ENCODE results near the gene FARS2.

The FARS2 gene

DNA sequence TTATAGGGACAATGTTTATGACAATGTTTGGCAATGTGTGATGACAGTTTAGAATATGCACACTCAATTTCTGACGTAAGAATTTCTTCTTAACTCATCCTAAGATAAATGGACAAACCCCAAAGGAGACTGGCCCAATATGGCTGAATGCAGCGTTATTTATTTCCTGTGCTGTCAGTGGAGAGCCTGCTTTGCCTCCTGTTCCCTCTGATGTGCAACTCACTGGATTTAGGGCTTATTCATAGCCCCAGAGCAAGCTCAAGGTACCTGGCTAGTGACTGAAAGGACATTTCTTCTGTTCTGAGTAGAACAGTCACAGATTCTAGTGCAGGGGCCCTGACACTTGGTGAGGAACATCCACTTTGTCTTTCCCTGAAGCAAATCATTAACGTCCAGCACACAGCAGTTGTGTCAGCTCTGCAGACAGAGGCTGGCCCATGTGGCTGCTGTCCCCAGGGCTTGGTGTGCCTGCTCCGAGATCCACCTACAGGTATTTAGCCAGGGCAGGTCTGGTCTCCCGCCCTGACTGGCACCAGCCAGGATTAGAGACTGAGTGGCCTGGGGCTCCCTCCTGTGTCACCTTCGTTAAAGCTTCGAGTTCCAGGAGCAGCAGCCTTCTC, 64.8 kb downstream of the FARS2 start:
- DNase-seq = no peak

DNA sequence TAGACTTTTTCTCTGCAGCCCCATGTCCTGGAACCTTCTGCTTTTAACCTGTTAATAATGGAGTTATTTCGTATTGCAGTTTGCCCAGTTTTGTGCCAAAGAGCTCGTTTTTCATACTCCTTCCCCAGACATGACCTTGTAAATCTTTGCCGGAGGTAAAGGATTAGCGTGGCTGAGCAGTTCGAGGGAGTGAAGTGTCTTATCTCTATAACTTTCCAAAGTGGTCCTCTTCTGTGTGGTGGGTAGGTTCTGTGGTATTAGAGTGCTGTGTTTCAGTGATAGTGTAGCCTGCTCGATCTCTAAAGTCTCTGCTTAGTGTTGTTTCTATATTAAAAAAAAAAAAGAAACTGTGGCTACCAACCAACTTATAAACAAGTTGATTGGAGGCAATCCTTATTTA, 67.5 kb downstream of the FARS2 start:
- no peak for DNase-seq

- no peak for DNase-seq
Measured at GRCh38 chr6:5331845-5332442, 70.6 kb downstream of the FARS2 start.

DNA sequence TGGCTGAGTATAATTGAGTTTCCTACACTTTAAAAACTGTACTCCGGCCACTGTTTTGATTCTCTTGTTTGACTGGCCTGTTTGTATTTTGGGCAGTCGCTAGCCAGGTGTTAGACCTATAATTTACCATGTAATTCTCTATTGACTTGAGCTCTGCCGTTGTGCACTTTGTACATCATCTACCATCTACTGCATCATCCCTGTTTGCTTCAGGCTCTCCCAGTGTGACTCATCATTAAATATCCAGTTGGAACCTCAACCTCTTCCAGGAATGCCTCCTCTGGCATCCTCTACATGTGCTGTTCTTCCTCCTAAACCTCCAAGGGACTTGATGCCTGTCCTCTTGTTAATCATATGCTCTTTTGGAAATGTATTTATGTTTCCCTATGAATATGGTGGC, 72.3 kb downstream of the FARS2 start:
- no peak for DNase-seq

DNA sequence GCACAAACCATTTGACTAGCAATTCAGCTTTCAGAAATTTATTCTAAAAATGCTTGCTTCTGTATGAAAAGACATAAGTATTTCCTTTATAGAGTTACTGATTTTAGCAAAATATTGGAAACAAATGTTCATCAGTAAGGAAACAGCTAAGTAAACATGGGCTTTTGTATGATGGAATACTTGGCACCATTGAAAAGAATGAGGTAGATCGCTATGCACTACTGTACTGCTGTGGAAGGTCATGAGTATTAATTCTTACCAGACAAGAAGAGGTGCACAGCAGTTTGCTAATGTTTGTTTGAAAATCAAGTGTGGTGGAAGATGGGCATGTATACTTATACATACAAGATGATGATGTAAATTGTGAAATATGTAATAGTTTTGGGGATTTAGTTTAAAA, 73.0 kb downstream of the FARS2 start:
- no peak for DNase-seq

GRCh38 chr6:5335020-5335419, 73.7 kb downstream of the FARS2 start:
- peak; percentile 9 for DNase-seq

DNA sequence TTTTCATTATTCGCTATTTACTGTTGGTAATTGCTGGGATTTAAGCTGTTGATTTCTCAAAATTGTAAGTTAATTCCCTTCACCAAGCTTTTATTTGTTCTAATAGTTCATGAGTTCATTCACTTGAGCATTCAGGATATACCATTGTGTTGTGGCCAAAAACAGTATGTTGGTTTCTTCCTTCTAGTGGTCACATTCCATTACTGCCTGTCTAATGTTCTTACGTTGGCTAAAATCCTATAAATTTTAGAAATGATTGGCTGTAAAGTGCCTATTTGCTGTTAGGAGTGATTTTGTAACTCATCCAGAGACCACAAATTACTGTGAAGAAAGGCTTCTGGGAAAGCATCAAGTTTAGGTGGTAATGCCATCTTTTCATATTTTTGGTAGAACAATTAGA, 76.3 kb downstream of the FARS2 start:
- DNase-seq = no peak

- no peak for DNase-seq
Measured at GRCh38 chr6:5338177-5338960, 77.1 kb downstream of the FARS2 start.

GRCh38 chr6:5339786-5340185, 78.5 kb downstream of the FARS2 start:
- DNase-seq = no peak

DNA sequence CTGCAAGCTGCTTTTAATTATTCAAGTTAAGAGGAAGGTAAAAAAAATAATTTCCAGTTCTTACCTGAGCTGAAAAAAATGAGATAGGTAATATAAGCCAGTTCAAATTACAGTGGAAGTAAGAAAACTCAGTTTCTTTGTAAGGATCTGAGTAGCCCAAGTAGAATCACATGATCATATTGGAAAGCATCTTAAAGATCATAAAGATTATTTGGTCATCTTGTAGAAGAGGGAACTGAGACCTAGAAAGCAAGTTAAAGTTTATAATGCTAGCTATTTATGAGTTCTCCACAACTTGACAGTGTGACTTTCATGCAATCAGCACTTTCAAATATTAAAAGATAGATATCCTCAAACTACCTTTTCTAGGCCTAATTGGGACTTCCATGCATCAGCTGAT, 80.5 kb downstream of the FARS2 start:
- DNase-seq = no peak

DNA sequence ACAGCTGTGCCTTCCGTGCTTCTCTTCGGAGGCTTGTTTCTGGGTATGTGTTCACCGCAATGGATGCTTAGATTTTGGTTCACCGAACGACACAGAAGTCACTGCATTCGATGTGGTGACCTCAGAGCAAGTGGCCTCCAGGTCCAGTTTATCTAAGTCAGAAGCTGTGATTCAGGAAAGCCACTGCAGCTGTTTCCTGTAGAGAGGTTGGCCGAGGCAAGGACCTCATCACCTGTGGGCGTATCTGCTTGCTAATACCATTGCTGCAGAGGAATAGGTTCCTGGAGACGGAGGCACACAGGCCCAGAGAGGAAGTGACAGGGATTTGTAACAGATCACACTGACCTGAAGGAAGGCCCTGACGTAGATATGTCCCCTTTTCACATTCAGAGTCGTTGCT, 82.7 kb downstream of the FARS2 start:
- no peak for DNase-seq

GRCh38 chr6:5345324-5345723, 84.0 kb downstream of the FARS2 start:
- no peak for DNase-seq

DNA sequence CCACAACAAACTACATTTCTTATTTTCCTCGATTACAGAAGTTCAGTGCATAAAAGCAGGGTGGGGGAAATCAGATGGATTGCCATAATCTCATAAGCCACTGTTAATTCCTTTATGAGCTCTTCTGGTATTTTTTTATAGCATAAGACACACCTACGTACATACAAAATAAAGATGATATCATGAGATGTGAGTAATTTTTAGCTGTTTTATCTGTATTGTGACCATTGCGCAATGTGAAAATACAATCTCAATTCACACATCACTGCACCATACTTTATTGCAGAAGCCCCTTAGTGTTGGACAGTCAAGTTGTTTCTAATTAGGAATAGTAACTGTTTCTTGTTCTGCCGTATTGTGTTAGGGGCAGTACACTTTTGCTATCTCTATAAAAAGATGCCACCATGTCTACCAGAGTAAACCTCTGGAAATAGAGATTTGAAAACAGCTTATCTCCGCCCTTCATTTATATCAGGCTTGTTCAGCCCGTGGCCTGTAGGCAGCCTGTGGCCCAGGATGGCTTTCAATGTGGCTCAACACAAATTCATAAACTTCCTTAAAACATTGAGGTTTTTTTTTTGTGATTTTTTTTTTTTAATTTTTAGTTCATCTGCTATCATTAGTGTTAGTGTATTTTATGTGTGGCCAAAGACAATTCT, 90.4 kb downstream of the FARS2 start:
- no peak for DNase-seq

GRCh38 chr6:5353971-5354370, 92.7 kb downstream of the FARS2 start:
- DNase-seq = no peak

- DNase-seq = no peak
Measured at GRCh38 chr6:5357486-5357885, 96.2 kb downstream of the FARS2 start.

DNA sequence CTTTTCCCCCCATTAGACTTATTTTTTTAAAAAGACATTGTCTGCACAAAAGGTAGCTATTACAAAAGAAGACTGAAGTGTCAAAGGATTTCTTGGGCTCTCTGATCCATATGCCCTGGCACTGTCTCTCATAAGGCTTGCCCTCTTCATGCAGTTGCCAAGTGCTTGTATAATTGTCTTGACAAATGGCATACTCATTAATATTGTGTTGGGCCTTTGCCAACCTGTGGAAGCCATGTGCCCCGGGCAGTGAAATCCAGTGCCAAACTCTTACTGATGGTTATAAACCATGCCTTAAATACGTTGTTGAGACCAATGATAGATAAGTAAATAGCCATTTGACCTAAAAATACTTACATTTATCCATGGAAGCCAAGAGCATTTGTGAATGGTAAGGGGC, 98.1 kb downstream of the FARS2 start:
- DNase-seq = no peak

DNA sequence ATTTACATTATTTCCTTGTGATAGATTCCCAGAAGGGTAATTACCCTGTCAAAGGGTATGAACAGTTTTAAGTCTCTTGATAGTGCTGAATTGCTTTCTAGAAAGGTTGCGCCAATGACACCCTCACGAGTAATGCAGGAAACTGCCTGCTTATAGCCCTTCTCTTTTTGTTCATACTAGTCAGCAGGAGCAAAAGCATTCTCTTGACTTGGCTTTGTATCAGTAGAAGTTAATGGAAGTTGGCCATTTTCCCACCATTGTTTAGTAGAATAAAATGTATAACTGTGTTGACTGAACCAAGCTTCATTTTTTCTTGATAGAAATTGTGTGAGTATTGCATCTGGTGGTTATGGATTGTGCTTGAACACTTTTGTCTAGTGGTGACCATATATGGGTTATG, 100.1 kb downstream of the FARS2 start:
- DNase-seq = no peak

DNA sequence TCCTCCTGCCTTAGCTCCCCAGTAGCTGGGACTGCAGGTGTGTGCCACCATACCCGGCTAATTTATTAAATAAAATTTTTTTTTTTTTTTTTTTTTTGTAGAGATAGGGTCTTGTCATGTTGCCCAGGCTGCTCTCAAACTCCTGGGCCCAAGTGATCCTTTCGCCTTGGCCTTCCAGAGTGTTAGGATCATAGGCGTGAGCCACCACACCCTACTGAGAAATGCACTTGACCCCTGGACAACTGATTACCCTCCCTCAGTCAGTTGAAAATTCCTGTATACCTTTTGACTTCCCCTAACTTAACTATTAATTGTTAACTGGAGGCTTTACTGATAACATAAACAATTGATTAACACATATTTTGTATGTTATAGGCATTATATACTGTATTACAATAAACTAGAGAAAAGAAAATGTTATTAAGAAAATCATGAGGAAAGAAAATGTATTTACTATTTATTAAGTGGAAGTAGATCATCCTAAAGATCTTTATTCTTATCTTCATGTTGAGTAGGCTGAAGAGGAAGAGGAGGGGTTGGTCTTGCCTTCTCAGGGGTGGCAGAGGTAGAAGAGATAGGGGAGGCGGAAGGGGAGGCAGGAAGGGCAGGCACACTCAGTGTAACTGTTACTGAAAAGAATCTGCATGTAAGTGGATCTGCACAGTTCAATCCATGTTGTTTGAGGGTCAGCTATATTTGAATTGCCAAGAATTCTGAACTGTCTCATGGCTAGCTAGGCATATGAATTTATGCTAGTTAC, 104.3 kb downstream of the FARS2 start:
- no peak for DNase-seq

- no peak for DNase-seq
Measured at GRCh38 chr6:5366941-5367340, 105.6 kb downstream of the FARS2 start.

- DNase-seq = no peak
Measured at GRCh38 chr6:5367510-5367909, 106.2 kb downstream of the FARS2 start.

DNA sequence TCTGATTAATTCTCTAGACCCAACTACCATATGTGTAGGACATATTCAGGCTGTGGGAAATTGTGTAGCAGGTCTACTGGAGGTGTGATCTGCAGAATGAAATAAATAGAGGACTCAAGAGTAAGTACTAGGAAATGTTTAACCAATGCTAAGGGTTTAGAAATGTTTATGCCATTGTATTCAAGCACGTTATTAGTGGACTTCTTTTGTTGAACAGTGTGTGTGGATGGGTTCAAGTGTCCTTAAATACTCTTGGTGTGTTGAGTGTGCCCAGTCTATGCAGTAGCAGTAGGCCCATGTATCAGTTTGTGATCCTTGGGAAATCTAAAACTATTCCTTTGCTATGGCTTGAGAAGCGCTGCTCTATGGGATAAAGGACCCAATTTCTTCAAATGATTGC, 112.1 kb downstream of the FARS2 start:
- no peak for DNase-seq

- DNase-seq = no peak
Measured at GRCh38 chr6:5378331-5378730, 117.0 kb downstream of the FARS2 start.

GRCh38 chr6:5379647-5380242, 118.4 kb downstream of the FARS2 start:
- no peak for DNase-seq
